Peyer's patch (tissue), 4 donors: ENCODE data around the gene HOXA6.
A peak's percentile ranks its signal among the peaks of the same experiment; 100 is the strongest.

ENCODE experiments used
- CTCF ChIP-seq, 6 experiments: fragments of 450-650 bp in 4 of 6; fragments of 200-600 bp in 2 of 6; sonication (generic) in 1 of 6; IDR thresholded peaks; one replicate each; pipeline ENCODE4 v1.5.1; 2017 to 2019; ENCODE audit warnings: antibody characterized with exemption in 6 of 6, mild to moderate bottlenecking in 3 of 6, moderate library complexity in 1 of 6
- POLR2A ChIP-seq, 2 donors: fragments of 450-650 bp; IDR thresholded peaks; one replicate each; pipeline ENCODE4 v1.5.1; 2017; ENCODE audit warnings: antibody characterized with exemption in 2 of 2, mild to moderate bottlenecking in 2 of 2, moderate library complexity in 2 of 2

- peak; percentile 11 to 91 (median 73) for TF ChIP-seq CTCF (IDR thresholded peaks at IDR 0.05)
- TF ChIP-seq POLR2A (IDR thresholded peaks at IDR 0.05): peak; percentile 56 to 82
These were observed 4.3 kb downstream of the HOXA6 start, which contains the start of gene HOXA5 for GRCh38 chr7:27143023-27143949.
